ENCODE measurements around the gene HBM.
"Not testable (repeated sequence)": the region's sequence is repeated elsewhere in the genome, so short reads cannot be mapped to it uniquely, and the experiment has no call there.

HBM gene

GRCh38 chr16:155031-155398, 10.8 kb upstream of the HBM start:
- Histone ChIP-seq H4K20me1 (ENCODE audit: insufficient read depth) (no peaks in the 10 kb centered on the region), H3K36me3 (ENCODE audit: insufficient read depth) (no peaks in the 10 kb centered on the region), H2AFZ (ENCODE audit: low read depth) (peak overlapping the region; percentile 79), H3K4me3 (IDR thresholded peaks at IDR 0.05; ENCODE audit: insufficient read depth, low read depth, low read length) (no peak overlapping the region), H3K27me3 (ENCODE audit: insufficient read depth, low read depth) (peaks cover 65% of the 10 kb centered on the region), H3K4me1 (ENCODE audit: low read depth, poor library complexity, severe bottlenecking) (peaks cover 9% of the 10 kb centered on the region), H3K4me2 (peak overlapping the region; percentile 87; the same call in 1 of the 2 replicates), H3K9ac (no peak overlapping the region), H3K27ac (no peak overlapping the region), H3K79me2 (ENCODE audit: insufficient read depth, low read depth) (no peaks in the 10 kb centered on the region)
- no peak for TF ChIP-seq CTCF (conservative IDR thresholded peaks at IDR 0.05; ENCODE audit: low read depth, low read length)

- Histone ChIP-seq H3K9ac (no peak overlapping the region), H2AFZ (ENCODE audit: low read depth) (no peak overlapping the region), H4K20me1 (ENCODE audit: insufficient read depth) (no peaks in the 10 kb centered on the region), H3K27me3 (ENCODE audit: insufficient read depth, low read depth) (peaks cover 74% of the 10 kb centered on the region), H3K27ac (no peak overlapping the region), H3K4me3 (IDR thresholded peaks at IDR 0.05; ENCODE audit: insufficient read depth, low read depth, low read length) (no peak overlapping the region), H3K4me1 (ENCODE audit: low read depth, poor library complexity, severe bottlenecking) (peaks cover 8% of the 10 kb centered on the region), H3K4me2 (no peak overlapping the region), H3K36me3 (ENCODE audit: insufficient read depth) (no peaks in the 10 kb centered on the region), H3K79me2 (ENCODE audit: insufficient read depth, low read depth) (no peaks in the 10 kb centered on the region)
- no peak for TF ChIP-seq CTCF (conservative IDR thresholded peaks at IDR 0.05; ENCODE audit: low read depth, low read length)
These were observed 6.5 kb upstream of the HBM start for GRCh38 chr16:159136-159849.

GRCh38 chr16:160242-160641, 5.5 kb upstream of the HBM start:
- not testable (repeated sequence) for H4K20me1 ChIP-seq (ENCODE audit: insufficient read depth); H2AFZ ChIP-seq (ENCODE audit: low read depth); H3K36me3 ChIP-seq (ENCODE audit: insufficient read depth); H3K27ac ChIP-seq; H3K9ac ChIP-seq; H3K4me2 ChIP-seq; H3K79me2 ChIP-seq (ENCODE audit: insufficient read depth, low read depth); H3K4me1 ChIP-seq (ENCODE audit: low read depth, poor library complexity, severe bottlenecking); H3K4me3 ChIP-seq (IDR thresholded peaks at IDR 0.05; ENCODE audit: insufficient read depth, low read depth, low read length)
- H3K27me3 ChIP-seq (ENCODE audit: insufficient read depth, low read depth), result peaks cover 68% of the 10 kb centered on the region

GRCh38 chr16:160691-161190, 5.0 kb upstream of the HBM start:
- Histone ChIP-seq H4K20me1 (ENCODE audit: insufficient read depth) (no peaks in the 10 kb centered on the region), H2AFZ (ENCODE audit: low read depth) (no peak overlapping the region), H3K9ac (no peak overlapping the region), H3K4me1 (ENCODE audit: low read depth, poor library complexity, severe bottlenecking) (no peaks in the 10 kb centered on the region), H3K79me2 (ENCODE audit: insufficient read depth, low read depth) (no peaks in the 10 kb centered on the region), H3K27me3 (ENCODE audit: insufficient read depth, low read depth) (peaks cover 68% of the 10 kb centered on the region), H3K36me3 (ENCODE audit: insufficient read depth) (no peaks in the 10 kb centered on the region), H3K27ac (no peak overlapping the region), H3K4me3 (IDR thresholded peaks at IDR 0.05; ENCODE audit: insufficient read depth, low read depth, low read length) (no peak overlapping the region), H3K4me2 (no peak overlapping the region)
- no peak for TF ChIP-seq CTCF (conservative IDR thresholded peaks at IDR 0.05; ENCODE audit: low read depth, low read length)

- TF ChIP-seq CTCF (conservative IDR thresholded peaks at IDR 0.05; ENCODE audit: low read depth, low read length), result no peak
- Histone ChIP-seq H3K27me3 (ENCODE audit: insufficient read depth, low read depth) (peaks cover 66% of the 10 kb centered on the region), H3K4me1 (ENCODE audit: low read depth, poor library complexity, severe bottlenecking) (no peaks in the 10 kb centered on the region), H3K79me2 (ENCODE audit: insufficient read depth, low read depth) (no peaks in the 10 kb centered on the region), H4K20me1 (ENCODE audit: insufficient read depth) (no peaks in the 10 kb centered on the region), H3K36me3 (ENCODE audit: insufficient read depth) (no peaks in the 10 kb centered on the region), H3K9ac (no peak overlapping the region), H2AFZ (ENCODE audit: low read depth) (no peak overlapping the region), H3K27ac (no peak overlapping the region), H3K4me3 (IDR thresholded peaks at IDR 0.05; ENCODE audit: insufficient read depth, low read depth, low read length) (no peak overlapping the region), H3K4me2 (no peak overlapping the region)
These were observed 3.3 kb upstream of the HBM start for GRCh38 chr16:162271-162991.

GRCh38 chr16:163139-163538, 2.6 kb upstream of the HBM start:
- not testable (repeated sequence) for H2AFZ ChIP-seq (ENCODE audit: low read depth); H3K4me2 ChIP-seq; H3K79me2 ChIP-seq (ENCODE audit: insufficient read depth, low read depth); H3K27ac ChIP-seq; H3K9ac ChIP-seq; H3K36me3 ChIP-seq (ENCODE audit: insufficient read depth); H4K20me1 ChIP-seq (ENCODE audit: insufficient read depth); H3K4me1 ChIP-seq (ENCODE audit: low read depth, poor library complexity, severe bottlenecking); H3K4me3 ChIP-seq (IDR thresholded peaks at IDR 0.05; ENCODE audit: insufficient read depth, low read depth, low read length)
- peaks cover 66% of the 10 kb centered on the region for H3K27me3 ChIP-seq (ENCODE audit: insufficient read depth, low read depth)

GRCh38 chr16:163696-164095, 2.1 kb upstream of the HBM start:
- H3K9ac ChIP-seq; H2AFZ ChIP-seq (ENCODE audit: low read depth); H4K20me1 ChIP-seq (ENCODE audit: insufficient read depth); H3K36me3 ChIP-seq (ENCODE audit: insufficient read depth); H3K27ac ChIP-seq; H3K4me2 ChIP-seq; H3K4me1 ChIP-seq (ENCODE audit: low read depth, poor library complexity, severe bottlenecking); H3K4me3 ChIP-seq (IDR thresholded peaks at IDR 0.05; ENCODE audit: insufficient read depth, low read depth, low read length); H3K79me2 ChIP-seq (ENCODE audit: insufficient read depth, low read depth): not testable (repeated sequence)
- peaks cover 67% of the 10 kb centered on the region for H3K27me3 ChIP-seq (ENCODE audit: insufficient read depth, low read depth)
